ENCODE data around the gene CNTNAP4. TPM values are rescaled to one million over a fixed set of nuclear protein-coding genes. Genes with fewer than 3 reads are reported as not detected.

Gene CNTNAP4
- total RNA-seq, 1 experiment from 2014 or later: not detected

DNA sequence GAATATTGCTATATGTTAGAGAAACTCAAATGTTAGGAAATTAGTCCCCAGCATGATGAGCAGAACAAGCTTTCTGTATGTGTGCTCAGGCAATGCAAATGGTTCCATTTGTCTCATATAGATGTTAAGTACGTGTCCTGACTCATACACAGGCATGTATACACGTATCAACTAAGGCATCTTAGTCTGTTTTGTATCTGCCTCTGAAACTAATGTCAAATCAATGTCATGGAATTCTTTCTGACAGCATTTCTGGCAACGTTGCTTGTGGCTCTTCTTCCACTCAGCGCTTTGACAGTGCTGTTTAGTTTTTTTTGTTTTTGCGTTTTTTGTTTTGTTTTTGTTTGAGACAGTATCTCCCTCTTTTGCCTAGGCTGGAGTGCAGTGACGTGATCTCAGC, 111.9 kb downstream of the CNTNAP4 start:
- no TSS peak for BruUV-seq (replicated peaks)
- CTCF ChIA-PET: no interaction called here

DNA sequence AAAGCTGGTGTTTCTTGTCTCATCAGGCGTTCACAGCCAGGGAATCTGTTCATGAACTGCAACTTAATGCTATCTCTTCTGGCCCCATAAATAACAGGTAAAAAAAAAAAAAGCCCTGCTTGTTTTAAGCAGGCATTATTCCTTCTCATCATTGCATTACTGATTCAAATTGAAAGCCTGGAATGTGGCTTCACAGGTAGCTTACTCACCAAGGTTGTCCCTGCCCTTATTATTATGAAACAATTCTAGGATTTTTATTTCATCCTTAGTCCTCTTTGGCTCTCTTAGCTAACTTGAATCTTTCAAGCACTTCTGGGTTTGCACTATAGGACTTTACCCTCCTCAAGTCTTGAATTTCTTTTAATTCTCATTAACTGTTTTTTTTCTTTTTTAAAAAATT, 113.3 kb downstream of the CNTNAP4 start:
- ChIA-PET CTCF (no interaction called here), POLR2A (ENCODE audit: unreplicated experiment) (no interaction called here)
- no peak overlapping the region for H3K27ac ChIP-seq
- no peaks in the 10 kb centered on the region for H4K20me1 ChIP-seq (ENCODE audit: insufficient read depth)
- TF ChIP-seq EZH2 (IDR thresholded peaks at IDR 0.05; ENCODE audit: low read depth): no peak
- TF ChIP-seq, protein P1, sequence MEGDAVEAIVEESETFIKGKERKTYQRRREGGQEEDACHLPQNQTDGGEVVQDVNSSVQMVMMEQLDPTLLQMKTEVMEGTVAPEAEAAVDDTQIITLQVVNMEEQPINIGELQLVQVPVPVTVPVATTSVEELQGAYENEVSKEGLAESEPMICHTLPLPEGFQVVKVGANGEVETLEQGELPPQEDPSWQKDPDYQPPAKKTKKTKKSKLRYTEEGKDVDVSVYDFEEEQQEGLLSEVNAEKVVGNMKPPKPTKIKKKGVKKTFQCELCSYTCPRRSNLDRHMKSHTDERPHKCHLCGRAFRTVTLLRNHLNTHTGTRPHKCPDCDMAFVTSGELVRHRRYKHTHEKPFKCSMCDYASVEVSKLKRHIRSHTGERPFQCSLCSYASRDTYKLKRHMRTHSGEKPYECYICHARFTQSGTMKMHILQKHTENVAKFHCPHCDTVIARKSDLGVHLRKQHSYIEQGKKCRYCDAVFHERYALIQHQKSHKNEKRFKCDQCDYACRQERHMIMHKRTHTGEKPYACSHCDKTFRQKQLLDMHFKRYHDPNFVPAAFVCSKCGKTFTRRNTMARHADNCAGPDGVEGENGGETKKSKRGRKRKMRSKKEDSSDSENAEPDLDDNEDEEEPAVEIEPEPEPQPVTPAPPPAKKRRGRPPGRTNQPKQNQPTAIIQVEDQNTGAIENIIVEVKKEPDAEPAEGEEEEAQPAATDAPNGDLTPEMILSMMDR (conservative IDR thresholded peaks at IDR 0.05): no peak
- H3K9me2 ChIP-seq (ENCODE audit: insufficient read depth): no peaks in the 10 kb centered on the region
- H3K4me3 ChIP-seq: no peak overlapping the region
- no peaks in the 10 kb centered on the region for H3F3A ChIP-seq (ENCODE audit: insufficient read depth, low read depth)
- no peaks in the 10 kb centered on the region for H3K79me2 ChIP-seq (ENCODE audit: low read depth)
- no peak overlapping the region for H2AFZ ChIP-seq
- intact Hi-C loops (cut with micrococcal nuclease; ENCODE audit: unreplicated experiment): no loop called here
- no peaks in the 10 kb centered on the region for H3K9me3 ChIP-seq (ENCODE audit: insufficient read depth, low read depth)
- no peaks in the 10 kb centered on the region for H3K36me3 ChIP-seq (ENCODE audit: low read depth)
- H3K27me3 ChIP-seq (ENCODE audit: insufficient read depth, low read depth): 0 out of 2 replicates have a peak, but pooled peaks cover 14% of the 10 kb centered on the region
- H3K4me2 ChIP-seq: no peak overlapping the region
- BruUV-seq (replicated peaks): no TSS peak
- no peak for DNase-seq
- H3K4me1 ChIP-seq (replicated peaks; ENCODE audit: insufficient read depth): no peaks in the 10 kb centered on the region

More for the DNA sequence above, 111.9 kb downstream of the CNTNAP4 start:
- Histone ChIP-seq H3K27ac (no peak overlapping the region), H3K36me3 (ENCODE audit: low read depth) (no peaks in the 10 kb centered on the region), H3K27me3 (ENCODE audit: insufficient read depth, low read depth) (0 out of 2 replicates have a peak, but pooled peaks cover 14% of the 10 kb centered on the region), H2AFZ (no peak overlapping the region), H4K20me1 (ENCODE audit: insufficient read depth) (no peaks in the 10 kb centered on the region), H3K9me2 (ENCODE audit: insufficient read depth) (no peaks in the 10 kb centered on the region), H3K4me1 (replicated peaks; ENCODE audit: insufficient read depth) (no peaks in the 10 kb centered on the region), H3K4me2 (no peak overlapping the region), H3K9me3 (ENCODE audit: insufficient read depth, low read depth) (no peaks in the 10 kb centered on the region), H3F3A (ENCODE audit: insufficient read depth, low read depth) (no peaks in the 10 kb centered on the region), H3K4me3 (no peak overlapping the region), H3K79me2 (ENCODE audit: low read depth) (no peaks in the 10 kb centered on the region)
- intact Hi-C loops (cut with micrococcal nuclease; ENCODE audit: unreplicated experiment): no loop called here
- TF ChIP-seq, protein P1 (conservative IDR thresholded peaks at IDR 0.05): no peak
- POLR2A ChIA-PET (ENCODE audit: unreplicated experiment): no interaction called here
- no peak for DNase-seq

DNA sequence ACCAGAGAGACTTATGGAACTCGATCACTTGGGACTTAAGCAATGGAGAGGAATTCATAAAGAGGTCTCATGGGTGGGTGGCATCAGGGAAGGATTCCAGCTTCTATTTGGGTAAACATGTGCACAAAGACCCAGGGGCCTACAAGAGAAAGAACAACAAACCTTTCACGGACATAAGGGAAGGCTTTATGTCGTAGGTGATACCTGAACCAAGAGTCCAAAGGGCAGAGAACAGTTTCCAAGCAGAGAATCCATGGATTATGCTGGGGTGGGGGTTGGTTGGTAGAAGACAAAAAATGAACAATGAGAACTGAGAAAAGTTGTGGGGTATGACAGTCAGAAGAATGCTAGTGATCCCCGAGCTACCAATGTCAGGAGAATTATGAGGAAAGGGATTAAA, 119.8 kb downstream of the CNTNAP4 start:
- Histone ChIP-seq H3K36me3 (ENCODE audit: low read depth) (no peaks in the 10 kb centered on the region), H3K9me3 (ENCODE audit: insufficient read depth, low read depth) (no peaks in the 10 kb centered on the region), H3K4me2 (no peak overlapping the region), H3F3A (ENCODE audit: insufficient read depth, low read depth) (no peaks in the 10 kb centered on the region), H3K9me2 (ENCODE audit: insufficient read depth) (no peaks in the 10 kb centered on the region), H3K4me3 (no peak overlapping the region), H3K27me3 (ENCODE audit: insufficient read depth, low read depth) (0 out of 2 replicates have a peak, but pooled peaks cover 10% of the 10 kb centered on the region), H3K4me1 (replicated peaks; ENCODE audit: insufficient read depth) (no peaks in the 10 kb centered on the region), H4K20me1 (ENCODE audit: insufficient read depth) (no peaks in the 10 kb centered on the region), H2AFZ (no peak overlapping the region), H3K27ac (no peak overlapping the region), H3K79me2 (ENCODE audit: low read depth) (no peaks in the 10 kb centered on the region)
- DNase-seq: no peak
- BruUV-seq (replicated peaks): no TSS peak
- ChIA-PET POLR2A (ENCODE audit: unreplicated experiment) (no interaction called here), CTCF (no interaction called here)
- TF ChIP-seq EZH2 (IDR thresholded peaks at IDR 0.05; ENCODE audit: low read depth): no peak
- TF ChIP-seq, protein P1 (conservative IDR thresholded peaks at IDR 0.05): no peak
- intact Hi-C loops (cut with micrococcal nuclease; ENCODE audit: unreplicated experiment): no loop called here
